ENCODE measurements around the gene CD101. TPM values are rescaled to one million over a fixed set of nuclear protein-coding genes. Genes with fewer than 3 reads are reported as not detected.

Gene CD101
- total RNA-seq, 4 donors from 2014 or later: 1.2 to 5.3 (median 2.8) TPM

DNA sequence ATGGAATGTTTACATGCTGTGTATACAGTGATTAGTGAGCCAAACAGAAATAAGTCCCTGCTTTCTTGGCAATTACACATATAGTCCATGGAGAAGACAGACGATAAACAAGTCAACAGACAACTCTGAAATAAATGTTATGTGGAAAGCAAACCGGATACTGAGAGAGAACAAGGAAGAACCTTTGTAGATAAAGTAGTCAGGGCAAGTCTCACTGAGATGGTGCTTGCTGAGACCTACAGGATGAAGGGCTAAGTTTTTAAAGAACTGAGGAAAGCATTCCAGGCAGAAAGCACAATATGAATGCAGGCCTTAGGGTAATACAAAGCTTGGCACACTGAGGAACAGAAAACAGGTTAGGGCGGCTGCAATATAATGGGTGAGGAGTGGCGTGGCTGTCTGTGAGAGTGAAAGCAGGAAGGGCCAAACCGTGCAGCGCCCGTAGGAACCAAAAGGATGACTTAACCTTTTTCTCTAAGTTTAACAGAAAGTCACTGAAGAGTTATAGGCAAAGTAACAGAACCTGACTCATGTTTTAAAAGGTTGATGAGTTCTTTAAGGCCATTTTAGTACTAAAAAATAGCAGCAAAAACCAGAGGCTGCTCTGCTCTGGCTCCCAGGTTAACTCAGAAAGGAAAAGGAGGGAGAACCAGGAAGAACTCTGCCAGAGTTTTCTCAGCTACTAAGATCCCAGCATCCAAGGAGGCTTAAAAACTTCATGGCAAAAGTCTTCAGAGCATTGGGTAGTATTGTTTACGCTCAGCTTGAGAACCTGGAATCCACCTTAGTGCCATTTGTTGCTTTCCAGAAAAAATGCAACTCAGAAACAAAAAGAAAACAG, 49.9 kb downstream of the CD101 start:
- 39% methylated on average over 8 of the region's 8 CpGs for WGBS
- H3K9me3 ChIP-seq: no peaks in the 10 kb centered on the region
- H3K4me1 ChIP-seq: peaks cover 22% of the 10 kb centered on the region
- H3K27me3 ChIP-seq: no peaks in the 10 kb centered on the region
- peak overlapping the region; percentile 6 for H3K4me3 ChIP-seq
- TF ChIP-seq EP300 (IDR thresholded peaks at IDR 0.05): no peak
- TF ChIP-seq POLR2A (IDR thresholded peaks at IDR 0.05): no peak
- TF ChIP-seq, protein P1, sequence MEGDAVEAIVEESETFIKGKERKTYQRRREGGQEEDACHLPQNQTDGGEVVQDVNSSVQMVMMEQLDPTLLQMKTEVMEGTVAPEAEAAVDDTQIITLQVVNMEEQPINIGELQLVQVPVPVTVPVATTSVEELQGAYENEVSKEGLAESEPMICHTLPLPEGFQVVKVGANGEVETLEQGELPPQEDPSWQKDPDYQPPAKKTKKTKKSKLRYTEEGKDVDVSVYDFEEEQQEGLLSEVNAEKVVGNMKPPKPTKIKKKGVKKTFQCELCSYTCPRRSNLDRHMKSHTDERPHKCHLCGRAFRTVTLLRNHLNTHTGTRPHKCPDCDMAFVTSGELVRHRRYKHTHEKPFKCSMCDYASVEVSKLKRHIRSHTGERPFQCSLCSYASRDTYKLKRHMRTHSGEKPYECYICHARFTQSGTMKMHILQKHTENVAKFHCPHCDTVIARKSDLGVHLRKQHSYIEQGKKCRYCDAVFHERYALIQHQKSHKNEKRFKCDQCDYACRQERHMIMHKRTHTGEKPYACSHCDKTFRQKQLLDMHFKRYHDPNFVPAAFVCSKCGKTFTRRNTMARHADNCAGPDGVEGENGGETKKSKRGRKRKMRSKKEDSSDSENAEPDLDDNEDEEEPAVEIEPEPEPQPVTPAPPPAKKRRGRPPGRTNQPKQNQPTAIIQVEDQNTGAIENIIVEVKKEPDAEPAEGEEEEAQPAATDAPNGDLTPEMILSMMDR (IDR thresholded peaks at IDR 0.05): no peak
- no peak for TF ChIP-seq POLR2AphosphoS5 (IDR thresholded peaks at IDR 0.05)
- H3K27ac ChIP-seq: peak overlapping the region; percentile 52
- no peaks in the 10 kb centered on the region for H3K36me3 ChIP-seq
- no peak for DNase-seq (ENCODE audit: low spot score in 2 of 2)

DNA sequence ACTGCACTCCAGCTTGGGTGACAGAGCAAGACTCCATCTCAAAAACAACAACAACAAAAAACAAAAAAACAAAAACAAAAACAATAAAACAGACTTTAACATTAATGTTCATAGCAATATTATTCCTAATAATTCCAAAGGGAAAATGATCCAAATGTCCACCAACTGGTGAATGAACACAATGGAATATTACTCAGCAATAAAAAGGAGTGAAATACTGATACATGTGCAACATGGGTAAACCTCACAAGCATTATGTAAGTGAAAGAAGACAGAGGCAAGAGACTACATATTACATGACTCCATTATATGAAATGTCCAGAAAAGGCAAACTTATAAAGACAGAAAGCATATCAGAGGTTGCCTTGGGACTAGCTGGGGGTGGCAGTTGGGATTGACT, 52.5 kb downstream of the CD101 start:
- Histone ChIP-seq H3K27me3 (no peaks in the 10 kb centered on the region), H3K9me3 (no peaks in the 10 kb centered on the region), H3K4me1 (peaks cover 26% of the 10 kb centered on the region), H3K27ac (no peak overlapping the region), H3K4me3 (no peak overlapping the region), H3K36me3 (no peaks in the 10 kb centered on the region)
- TF ChIP-seq, protein P1 (IDR thresholded peaks at IDR 0.05): no peak
- TF ChIP-seq EP300 (IDR thresholded peaks at IDR 0.05) (no peak), POLR2AphosphoS5 (IDR thresholded peaks at IDR 0.05) (no peak), POLR2A (IDR thresholded peaks at IDR 0.05) (no peak)
- no peak for DNase-seq (ENCODE audit: low spot score in 2 of 2)

DNA sequence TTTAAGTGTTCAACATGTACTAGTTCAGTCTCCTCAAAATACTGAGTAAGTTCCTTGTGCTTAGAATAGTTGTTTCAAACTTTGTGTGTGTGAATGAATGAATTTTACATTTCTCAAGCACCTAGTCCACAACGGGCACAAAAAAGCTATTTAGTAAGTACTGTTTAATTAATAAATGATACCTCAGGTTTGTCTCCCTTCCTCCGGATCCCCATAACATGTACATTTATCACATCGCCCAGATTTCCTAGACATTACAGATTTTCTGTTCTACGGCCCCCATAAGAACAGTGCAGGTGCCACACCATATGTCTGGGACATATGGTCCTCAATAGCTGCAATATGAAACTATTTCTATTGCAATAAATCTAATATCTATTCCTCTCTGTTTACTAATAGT, 57.2 kb downstream of the CD101 start:
- H3K27ac ChIP-seq: no peak overlapping the region
- H3K9me3 ChIP-seq: no peaks in the 10 kb centered on the region
- peaks cover under 1% of the 10 kb centered on the region for H3K36me3 ChIP-seq
- TF ChIP-seq POLR2A (IDR thresholded peaks at IDR 0.05) (no peak), EP300 (IDR thresholded peaks at IDR 0.05) (no peak), POLR2AphosphoS5 (IDR thresholded peaks at IDR 0.05) (no peak)
- DNase-seq (ENCODE audit: low spot score in 2 of 2): no peak
- 47% methylated on average over 4 of the region's 4 CpGs for WGBS
- no peaks in the 10 kb centered on the region for H3K27me3 ChIP-seq
- H3K4me3 ChIP-seq: peak overlapping the region; percentile 89
- peaks cover 22% of the 10 kb centered on the region for H3K4me1 ChIP-seq

DNA sequence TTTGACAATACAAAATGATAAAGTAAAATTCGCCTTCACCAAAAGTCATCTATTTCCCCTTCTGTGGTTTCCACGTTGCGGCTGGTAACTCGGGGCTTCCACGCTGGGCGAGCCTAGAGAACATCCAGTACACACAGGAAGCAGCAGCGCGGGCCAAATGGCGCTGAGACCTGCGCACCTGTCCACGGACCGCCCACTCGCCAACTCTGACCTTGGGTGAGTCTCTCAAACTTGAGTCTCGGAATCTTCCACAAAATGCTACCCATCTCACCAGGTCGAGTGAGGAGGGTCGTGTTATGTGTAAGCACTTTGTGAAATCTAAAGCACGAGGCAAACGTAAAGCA, 57.7 kb downstream of the CD101 start:
- DNase-seq (ENCODE audit: low spot score in 2 of 2): peak in 1 of 2 donors; percentile 88
- H3K27ac ChIP-seq: peak overlapping the region; percentile 85
- peaks cover 3% of the 10 kb centered on the region for H3K36me3 ChIP-seq
- peak overlapping the region; percentile 89 for H3K4me3 ChIP-seq
- no peaks in the 10 kb centered on the region for H3K27me3 ChIP-seq
- H3K4me1 ChIP-seq: peaks cover 22% of the 10 kb centered on the region
- 5% methylated on average over 16 of the region's 18 CpGs for WGBS
- no peak for TF ChIP-seq POLR2AphosphoS5 (IDR thresholded peaks at IDR 0.05)
- TF ChIP-seq EP300 (IDR thresholded peaks at IDR 0.05): no peak
- no peak for TF ChIP-seq POLR2A (IDR thresholded peaks at IDR 0.05)
- TF ChIP-seq, protein P1 (IDR thresholded peaks at IDR 0.05): no peak
- no peaks in the 10 kb centered on the region for H3K9me3 ChIP-seq

DNA sequence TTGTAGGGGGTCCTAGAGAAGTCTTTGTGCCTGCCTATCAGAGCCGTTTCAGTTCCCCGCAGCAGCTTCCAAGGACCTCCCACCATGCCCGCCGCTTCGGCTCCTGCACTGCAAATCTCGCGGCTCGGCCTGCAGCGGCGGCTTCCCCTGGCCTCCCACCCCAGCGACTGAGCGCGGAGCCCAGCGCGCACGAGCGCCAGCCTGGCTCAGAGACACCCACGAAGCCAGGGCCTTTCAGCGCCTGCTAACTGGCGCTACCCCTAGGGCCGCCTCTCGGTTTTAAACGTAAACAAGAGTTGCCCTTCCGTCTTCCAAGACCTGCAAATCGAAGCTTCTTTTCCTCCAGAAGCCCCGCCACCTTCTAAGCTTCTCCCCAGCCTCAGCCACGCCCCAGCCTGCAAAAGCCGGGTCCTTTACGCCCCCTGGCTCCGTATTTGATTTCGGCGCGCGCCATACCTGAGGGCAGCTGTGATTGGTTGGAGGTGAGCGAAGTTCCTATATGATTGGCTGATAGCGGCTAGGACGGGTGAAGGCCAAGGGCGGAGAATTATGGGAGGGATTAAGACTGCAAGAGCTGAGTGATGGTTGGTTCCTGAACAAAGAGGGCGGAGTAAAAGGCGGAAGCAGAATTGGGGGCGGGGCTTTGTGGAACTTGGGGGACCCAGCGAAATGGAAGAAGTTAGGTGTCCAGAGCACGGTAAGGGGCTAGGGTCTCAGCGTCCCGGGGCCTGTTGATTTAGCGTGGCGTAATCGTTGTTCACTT, 58.3 kb downstream of the CD101 start, which contains the start of gene TTF2:
Gene TTF2 (plus strand): TSS at position 649 of the 763 bp plus-strand sequence. CDS start 21 bp downstream, at position 670.
- no peak for TF ChIP-seq POLR2A (IDR thresholded peaks at IDR 0.05)
- TF ChIP-seq POLR2AphosphoS5 (IDR thresholded peaks at IDR 0.05): peak in 1 of 3 donors; percentile 5
- under 1% methylated on average over 40 of the region's 48 CpGs for WGBS
- peaks cover 3% of the 10 kb centered on the region for H3K36me3 ChIP-seq
- H3K27me3 ChIP-seq: no peaks in the 10 kb centered on the region
- peaks cover 22% of the 10 kb centered on the region for H3K4me1 ChIP-seq
- H3K9me3 ChIP-seq: no peaks in the 10 kb centered on the region
- H3K4me3 ChIP-seq: peak within 1 kb of the TSS; percentile 89
- peak within 1 kb of the TSS; percentile 85 for H3K27ac ChIP-seq
- peak; percentile 97 for DNase-seq (ENCODE audit: low spot score in 2 of 2)
